HG02571 (cell line): ENCODE data around the gene ACCSL.

Experiments
- ATAC-seq: cut with Tn5 transposase; IDR thresholded peaks from one replicate; pipeline ENCODE4 v1.9.1; 2021; ENCODE audit warnings: mild to moderate bottlenecking, moderate library complexity; ENCODE audit not compliant: unreplicated experiment

Gene ACCSL

DNA sequence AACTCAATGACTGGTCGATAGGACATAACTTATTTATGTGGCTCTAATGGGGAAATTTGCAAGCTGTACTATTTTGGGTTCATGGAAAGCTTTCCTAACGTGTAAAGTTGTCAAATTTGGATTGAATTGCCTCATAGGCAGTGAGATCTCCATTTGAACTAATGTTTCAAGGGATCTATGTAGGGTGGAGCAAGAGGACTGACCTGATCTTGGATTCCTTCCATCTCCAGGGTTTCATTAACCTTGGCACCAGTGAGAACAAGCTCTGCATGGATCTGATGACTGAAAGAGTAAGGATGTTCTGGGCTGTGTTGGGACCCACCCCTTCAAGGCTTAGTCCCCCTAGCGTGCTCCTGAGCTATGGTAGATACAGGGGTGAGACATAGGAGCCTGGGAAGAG is 2.1 kb downstream of the ACCSL start:
- no peak for ATAC-seq

DNA sequence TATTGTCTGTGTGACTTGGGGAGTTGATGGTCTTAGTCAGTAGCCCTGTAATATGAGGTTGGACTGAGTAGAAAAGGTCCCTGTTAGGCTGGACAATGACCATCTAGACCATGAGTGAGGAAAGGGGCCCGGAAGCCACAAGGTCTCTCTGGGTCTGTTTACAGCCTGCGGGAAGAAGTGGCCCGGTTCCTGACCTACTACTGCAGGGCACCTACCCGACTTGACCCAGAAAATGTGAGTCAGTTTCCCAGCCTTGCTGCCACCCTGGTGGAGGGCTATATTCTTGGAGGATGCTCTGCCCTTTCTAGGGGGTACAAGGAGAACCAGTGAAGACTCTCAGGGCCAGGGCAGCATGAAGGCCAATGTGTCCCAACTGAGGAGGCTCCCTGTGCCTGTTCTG is 3.4 kb downstream of the ACCSL start:
- ATAC-seq = no peak

DNA sequence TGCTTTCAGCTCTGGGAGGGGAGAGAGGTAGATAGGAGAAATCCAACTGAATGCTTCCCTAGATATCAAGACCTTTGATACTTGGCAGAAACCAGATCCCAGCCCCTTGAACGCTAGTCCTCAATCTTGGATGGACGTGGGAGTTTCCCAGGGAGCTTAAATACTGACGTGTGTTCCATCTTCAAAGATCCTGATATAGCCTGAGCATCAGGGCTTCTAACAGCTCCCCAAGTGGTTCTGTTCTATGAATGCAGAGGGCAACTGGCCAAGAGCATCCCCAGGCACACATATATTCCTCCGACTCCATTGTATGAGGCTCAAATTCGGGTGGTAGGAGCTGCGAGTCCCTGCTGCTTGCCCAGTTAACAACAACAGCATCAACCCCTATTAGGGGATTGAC is 9.6 kb downstream of the ACCSL start:
- ATAC-seq = no peak

DNA sequence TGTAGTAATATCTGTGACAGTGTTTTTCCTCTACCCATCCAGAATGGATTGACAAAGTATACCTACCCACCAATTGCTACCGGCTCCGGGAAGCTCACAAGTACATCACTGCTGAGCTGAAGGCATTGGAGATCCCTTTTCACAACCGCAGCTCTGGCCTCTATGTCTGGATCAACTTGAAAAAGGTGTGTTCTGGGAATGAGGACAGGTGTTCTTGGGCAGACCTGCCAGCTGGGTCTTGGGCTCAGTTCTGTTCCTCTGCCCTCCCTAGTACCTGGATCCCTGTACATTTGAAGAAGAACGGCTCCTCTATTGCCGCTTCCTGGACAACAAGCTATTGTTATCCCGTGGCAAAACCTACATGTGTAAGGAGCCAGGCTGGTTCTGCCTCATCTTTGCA is 10.5 kb downstream of the ACCSL start:
- no peak for ATAC-seq

DNA sequence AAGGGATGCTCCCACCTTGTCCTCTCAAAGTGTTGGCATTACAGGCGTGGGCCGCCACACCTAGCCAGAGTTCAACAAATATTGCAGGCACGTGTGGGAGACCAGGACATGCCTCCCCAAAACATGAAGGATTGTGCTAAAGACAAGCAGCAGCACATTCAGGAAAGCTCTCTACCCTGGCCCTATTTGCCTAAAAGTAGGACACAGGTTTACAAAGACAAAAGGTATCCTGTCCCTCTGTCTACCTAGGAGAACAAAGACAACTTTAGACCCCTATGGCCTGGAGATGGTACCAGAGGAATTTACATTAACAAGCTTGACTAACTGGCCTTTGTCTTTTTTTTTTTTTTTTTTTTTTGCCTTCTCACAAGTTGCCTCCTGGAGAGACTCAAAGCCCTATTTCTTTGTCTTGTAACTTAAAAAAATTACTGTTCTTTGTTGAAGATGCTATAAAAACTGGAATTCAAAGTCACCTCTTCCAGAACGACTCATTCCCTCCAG is 17.4 kb downstream of the ACCSL start:
- ATAC-seq = no peak

DNA sequence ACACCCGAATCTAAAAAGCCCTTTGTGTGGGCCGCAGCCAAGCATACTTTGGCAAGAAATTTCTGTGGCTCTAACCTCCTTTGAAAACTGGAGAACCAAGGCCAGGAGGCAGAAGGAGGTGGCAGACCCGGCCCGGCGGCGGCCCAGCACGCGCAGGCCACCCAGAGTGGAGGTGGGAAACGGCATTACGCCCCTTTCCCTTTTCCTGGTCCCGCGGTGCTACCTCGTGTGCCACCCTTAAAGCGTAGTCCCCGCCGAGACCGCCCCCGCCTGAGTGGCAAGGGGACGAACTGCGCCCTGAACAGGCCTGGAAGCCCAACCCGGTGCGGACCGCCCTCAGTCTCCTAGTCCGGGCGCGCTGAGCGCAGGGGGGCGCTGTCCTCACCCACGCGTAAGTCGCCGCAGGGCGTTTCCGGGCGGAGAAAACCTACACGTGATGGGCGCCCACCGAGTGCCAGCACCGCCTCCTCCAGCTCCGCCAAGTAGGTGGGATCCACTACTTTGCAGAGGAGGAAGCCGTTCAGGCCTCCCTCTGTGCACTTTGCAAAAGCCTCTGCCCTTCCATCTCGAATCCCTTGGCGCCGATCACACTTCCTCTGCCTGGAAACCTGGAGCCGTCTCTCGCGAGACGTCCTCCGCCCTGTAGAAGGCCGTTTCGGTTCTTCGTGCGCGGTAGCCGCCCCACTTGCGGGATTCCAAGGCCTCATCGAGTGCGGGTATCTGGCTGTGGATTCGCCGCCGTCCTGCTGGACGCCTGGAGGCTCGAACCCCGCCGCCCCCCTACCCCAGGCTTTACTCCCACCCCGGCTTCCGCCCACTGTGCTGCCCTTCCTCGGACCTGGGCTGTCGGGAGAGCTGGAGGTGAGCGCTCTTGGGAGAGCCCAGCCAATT is 18.3 kb downstream of the ACCSL start, which contains the start of gene ACCS:
ACCS (plus strand) TSS at position 430 of the 891 bp plus-strand sequence. CDS start 1,358 bp downstream, outside the sequence.
- ATAC-seq = peak; percentile 96

DNA sequence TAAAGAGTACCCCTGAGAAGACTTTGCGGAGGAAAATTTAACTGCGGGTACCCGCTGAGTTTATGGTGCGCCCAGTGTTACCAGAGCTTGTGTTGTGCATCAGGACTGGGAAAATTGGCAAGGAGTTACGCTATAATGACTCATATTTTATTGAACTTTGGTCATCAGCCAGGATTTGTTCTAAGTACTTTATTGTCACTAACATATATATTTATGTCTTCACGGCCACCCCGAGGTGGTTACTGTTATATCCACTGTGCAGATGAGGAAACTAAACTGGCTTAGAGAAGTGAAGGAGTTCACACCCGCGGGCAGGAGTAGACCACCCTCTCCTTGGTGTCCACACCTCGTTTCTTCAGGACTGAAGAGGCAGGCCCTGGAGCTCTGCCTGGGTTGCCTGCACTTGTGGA is 19.0 kb downstream of the ACCSL start:
- ATAC-seq = no peak

DNA sequence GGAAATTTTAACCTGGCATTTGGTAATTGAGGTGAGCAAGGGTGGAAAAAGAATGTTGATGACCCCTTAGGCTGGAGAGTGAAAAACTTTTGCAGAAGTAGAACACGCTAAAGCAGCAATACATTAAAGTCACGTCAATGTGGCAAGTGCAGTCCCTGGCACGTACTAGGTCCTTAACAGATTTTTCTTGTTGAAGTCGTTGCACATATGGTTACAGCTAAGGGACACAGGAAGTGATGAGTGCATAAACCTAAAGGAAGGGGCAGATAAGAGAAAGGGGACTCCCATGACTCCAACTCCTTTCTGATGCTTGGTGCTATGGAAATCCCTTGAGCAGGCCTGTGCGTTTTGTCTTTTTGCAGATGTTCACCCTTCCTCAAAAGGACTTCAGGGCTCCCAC is 19.5 kb downstream of the ACCSL start:
- no peak for ATAC-seq

DNA sequence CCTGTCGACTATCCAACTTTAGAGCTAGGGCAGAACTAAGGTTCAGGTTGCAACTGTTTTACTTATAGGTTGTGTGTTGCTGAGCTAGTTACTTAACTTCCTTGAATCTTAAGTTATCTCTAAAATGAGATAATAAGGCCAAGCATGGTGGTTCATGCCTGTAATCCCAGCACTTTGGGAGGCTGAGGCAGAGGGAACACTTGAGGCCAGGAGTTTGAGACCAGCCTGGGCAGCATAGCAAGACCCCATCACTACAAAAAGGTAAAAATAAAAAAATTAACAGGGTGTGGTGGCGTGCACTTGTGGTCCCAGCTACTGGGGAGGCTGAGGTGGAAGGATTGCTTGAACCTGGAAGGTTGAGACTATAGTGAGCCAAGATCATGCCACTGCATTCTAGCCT is 20.4 kb downstream of the ACCSL start:
- no peak for ATAC-seq

DNA sequence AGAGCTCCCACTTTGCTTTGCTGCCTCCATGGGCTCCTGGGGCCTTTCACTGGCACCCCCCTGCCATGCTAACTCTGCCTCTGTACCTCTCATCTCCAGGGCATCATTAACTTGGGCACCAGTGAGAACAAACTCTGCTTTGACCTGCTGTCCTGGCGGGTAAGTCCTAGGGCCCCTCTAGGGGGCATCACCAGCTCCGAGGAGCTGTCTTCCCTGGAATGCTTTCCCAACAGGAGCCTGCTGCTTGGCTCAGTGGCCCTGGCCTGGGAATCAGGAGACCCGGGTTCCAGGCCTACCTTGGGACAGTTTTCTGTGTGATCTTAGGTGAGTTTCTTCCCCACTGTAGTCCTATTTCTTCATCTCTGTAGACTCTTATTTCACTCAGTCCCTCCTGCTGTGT is 23.4 kb downstream of the ACCSL start:
- ATAC-seq = no peak

DNA sequence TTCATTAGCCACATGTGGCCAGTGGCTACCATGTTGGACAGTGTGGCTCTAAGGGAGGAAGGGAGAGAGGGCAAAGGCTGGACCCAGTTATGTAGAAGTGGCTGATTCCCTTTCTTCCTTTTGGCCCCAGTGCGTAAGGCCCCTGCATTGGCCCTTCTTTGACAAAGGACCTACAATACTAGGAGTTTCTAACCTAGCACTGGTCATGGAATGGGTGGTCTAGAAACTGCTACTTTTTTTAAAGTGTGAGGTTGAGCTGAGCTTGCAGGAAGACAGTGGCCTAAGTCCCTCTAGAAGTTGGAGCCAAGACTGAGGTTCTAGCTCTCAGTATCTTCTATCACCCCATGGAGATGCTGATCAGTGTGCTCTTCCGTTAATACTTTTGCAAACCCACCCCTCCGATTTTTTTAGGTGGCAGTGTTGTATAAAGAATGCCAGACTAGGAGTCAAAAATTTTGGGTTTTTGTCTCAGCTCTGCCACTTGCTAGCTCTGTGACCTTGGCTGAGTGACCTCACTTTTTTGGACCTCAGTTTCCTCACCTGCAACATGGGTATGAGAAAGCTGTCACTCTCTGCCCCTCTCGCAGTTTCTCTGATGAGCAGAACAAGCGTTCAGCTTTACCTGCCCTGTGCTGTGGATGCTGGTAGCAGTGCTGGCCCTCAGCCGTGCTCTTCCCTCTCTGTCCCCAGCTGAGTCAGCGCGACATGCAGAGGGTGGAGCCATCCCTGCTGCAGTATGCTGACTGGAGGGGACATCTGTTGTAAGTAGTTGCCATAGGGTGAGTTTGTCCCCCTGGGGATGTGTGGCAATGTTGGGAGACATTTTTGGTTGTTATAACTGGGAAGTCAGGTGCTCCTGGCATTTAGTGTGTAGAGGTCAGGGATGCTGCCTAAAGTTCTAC is 25.2 kb downstream of the ACCSL start:
- ATAC-seq = no peak

DNA sequence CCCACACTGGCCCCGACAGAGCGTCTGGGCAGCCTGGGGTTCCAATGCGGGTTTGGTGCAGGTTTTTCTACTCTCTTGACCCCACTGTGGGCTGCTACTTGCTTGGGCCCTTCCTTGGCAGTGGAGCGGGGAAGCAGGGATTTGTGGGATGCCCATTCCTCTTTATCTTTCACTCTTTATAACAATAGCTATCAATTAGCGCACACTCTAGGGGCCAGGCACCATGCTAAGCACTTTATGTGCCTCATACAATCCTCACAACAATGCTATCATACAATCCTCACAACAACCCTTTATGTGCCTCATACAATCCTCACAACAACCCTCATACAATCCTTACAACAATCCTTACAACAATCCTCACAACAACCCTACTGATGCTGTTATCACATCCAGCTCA is 31.0 kb downstream of the ACCSL start:
- ATAC-seq = no peak

DNA sequence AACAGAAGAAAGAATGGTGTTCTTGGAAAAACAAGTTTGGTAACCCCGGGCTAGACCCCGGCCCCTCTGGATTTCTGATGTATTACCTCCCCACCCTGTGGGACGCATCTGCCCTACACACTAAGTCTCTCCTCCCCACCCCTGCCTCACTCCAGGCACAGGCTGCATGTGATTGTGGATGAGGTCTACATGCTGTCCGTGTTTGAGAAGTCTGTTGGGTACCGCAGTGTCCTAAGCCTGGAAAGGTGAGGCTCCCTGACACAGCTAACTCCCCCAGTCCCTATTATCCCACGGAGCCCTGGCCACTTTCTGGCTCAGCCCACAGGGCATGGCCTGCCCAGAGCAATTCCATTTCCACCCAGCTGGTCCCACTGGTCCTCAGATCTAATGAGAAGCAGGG is 31.6 kb downstream of the ACCSL start:
- no peak for ATAC-seq

DNA sequence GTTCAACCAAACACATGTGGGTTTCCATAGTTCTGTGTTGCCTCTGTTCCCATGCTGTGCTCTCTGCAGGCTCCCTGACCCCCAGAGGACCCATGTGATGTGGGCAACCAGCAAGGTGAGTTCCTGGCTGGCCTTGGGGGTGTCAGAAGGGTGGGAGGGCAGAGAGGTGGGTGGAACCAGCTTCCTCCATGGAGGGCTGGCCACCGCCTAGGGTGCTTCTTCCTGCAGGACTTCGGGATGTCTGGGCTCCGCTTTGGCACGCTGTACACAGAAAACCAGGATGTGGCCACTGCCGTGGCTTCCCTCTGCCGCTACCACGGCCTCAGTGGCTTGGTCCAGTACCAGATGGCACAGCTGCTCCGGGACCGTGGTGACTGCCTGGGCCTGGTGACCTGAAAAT is 33.2 kb downstream of the ACCSL start:
- ATAC-seq = no peak

DNA sequence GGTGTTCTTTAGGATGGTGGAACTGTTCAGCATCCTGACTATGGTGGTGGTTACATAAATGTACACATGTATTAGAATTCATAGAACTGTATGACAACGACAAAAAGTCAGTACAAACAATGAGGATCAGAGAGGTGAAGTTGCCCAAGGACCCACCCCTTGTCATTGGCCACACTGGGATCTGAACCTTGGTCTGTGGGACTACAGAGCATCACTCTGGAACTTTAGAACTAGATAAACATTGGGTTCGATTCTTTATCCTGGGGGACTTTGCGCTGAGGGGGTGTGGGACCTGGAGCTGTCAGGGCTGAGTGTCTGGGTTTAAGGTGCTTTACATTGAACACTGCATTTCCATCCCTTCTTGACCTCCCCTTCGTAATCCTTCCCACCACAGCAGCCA is 34.9 kb downstream of the ACCSL start:
- no peak for ATAC-seq

DNA sequence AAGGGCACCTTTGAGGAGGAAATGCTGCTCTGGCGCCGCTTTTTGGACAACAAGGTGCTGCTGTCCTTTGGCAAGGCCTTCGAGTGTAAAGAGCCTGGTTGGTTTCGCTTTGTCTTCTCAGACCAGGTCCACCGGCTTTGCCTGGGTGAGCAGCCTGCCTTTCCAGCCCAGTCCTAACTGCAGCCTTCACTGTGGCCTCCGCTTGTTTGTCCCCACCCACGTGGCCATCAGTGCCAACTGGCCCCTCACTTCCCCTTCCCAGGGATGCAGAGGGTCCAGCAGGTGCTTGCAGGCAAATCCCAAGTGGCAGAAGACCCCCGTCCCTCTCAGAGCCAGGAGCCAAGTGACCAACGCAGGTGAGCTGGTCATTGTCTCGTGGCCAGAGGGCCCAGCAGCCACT is 35.7 kb downstream of the ACCSL start:
- no peak for ATAC-seq

DNA sequence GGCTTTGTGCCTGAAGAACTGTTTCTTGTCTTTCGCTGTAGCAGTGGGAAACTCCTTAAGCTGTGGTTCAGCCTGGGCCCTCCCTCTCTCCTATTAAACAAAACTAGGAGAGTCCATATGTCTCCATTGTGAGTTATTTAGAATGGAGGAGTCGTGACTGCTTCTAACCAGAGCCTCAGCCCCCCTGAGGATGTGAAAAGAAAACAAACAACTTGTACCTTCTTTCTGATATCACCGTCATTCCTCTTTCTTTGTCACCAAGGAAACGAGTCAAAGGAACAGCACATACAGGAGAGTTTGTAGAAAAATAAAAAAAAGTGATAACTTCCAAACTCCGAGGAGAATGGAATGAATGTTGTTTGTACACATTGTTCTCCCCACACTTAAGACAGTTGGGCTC is 36.1 kb downstream of the ACCSL start:
- no peak for ATAC-seq

DNA sequence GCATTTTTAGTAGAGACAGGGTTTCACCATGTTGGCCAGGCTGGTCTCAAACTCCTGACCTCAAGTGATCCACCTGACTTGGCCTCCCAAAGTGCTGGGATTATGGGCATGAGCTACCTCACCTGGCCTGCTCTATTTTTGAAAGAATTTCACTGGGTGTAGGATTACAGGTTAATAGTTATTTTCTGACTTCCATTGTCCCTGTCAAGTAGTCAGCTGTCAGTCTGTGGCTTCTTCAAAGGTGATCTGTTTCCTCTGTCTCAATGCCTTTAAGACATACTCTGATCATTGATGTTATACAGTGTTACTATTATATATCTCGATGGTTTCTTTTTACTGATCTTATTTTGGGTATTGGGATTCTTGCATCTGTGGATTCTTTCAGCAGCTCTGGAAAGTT is 37.5 kb downstream of the ACCSL start:
- ATAC-seq = no peak

DNA sequence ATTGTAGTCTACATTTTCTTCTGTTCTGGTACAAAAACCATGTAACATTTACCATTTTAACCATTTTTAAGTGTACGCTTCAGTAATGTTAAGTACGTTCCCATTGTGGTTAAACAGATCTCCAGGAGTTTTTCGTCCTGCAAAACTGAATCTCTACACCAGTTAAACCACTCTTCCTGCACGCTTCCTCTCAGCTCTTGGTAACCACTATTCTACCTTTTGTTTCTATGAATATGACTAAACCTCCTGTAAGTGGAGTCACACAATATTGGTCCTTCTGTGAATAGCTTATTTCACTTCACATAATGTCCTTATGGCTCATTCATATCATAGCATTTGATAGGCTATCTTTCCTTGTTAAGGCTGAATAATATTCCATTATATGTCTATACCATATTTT is 40.6 kb downstream of the ACCSL start:
- no peak for ATAC-seq

DNA sequence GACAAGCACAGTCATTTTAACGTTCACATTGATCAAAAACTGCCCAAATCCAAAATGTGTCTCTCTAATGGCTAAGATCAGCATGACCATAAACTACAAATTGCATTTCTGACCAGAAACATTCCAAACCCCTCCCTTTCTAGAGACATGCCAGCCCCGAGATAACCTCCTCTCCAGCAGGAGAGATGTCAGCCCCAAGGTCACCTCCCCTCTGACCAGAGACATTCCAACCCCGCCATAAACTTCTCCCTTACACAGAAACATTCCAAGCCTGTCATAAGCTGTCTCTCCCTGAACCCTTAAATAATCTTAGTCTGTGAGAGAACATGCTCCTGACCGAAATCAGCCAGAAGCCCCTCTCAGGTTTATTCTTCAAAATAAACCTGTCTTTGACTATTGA is 41.1 kb downstream of the ACCSL start:
- no peak for ATAC-seq

DNA sequence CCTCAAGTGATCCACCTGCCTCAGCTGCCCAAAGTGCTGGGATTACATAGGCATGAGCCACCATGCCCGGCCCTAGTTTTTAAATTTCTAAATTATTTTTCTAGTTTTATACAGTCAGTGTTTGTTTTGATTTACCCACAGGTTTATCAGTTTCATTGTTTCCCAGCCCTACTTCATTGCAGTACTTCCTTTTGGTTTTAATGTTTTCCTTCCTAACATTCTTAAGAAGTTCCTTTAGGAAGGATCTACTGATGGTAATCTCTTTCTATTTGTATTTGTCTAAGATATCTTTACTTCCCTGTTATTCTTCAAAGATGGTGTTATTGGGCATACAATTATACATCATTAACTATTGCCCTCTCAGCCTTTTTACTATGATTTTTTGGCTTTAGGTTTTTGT is 42.8 kb downstream of the ACCSL start:
- no peak for ATAC-seq
